Fibroblast of peridontal ligament (primary cell): ENCODE measurements around the gene AGFG2.

ENCODE experiments used
- DNase-seq: peaks from one replicate; pipeline ENCODE4 v3.0.0-alpha.2; 2010; ENCODE audit errors: extremely low read depth

The AGFG2 gene

DNA sequence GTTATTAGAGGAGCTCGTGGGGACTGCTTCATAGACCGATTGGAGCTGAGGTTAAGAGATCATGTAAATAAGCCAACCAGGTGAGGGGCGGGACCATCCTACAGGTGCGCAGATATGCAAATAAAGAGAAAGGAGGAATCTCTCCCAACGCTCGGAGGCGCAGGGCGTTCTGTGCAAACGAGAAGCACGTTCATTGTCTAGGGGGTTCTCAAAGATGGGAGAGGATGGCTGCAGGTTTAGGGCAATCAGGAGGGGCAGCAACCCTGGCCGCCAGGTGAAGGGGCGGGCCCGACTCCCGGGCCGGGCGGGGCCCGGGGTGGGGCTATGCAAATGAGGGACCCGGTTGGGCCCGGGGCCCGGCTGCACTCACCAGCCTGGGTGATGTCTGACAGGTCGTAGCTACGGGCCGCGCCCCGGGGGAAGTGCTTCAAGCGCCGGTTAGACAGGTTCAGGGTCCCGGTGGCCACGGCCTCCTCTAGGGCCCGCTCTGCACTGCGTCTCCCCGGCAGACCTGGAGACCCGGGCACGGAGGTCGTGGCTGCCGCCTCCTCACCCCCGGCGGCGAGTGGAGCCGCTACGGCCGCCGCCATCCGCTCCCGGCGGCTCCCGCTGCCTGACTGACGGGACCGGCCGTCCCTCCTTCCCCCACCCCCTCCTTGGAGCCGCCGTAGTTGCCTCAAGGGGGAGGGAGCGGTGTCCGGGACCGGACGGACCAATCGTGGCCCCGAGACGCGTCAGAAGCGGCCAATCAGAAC, 46.7 kb downstream of the AGFG2 start, which contains the start of gene LRCH4:
LRCH4 (minus strand) TSS at position 619 of the 755 bp plus-strand sequence; CDS start at position 590, 29 bp downstream.
- no peak for DNase-seq

GRCh38 chr7:100586266-100587025, 47.4 kb downstream of the AGFG2 start, which contains the start of gene FBXO24:
Gene FBXO24, plus strand, starts transcription at chr7:100586328. Its CDS starts 298 bp downstream, at chr7:100586626.
- peak; percentile 100 for DNase-seq

GRCh38 chr7:100588438-100588837, 49.4 kb downstream of the AGFG2 start:
- no peak for DNase-seq

- no peak for DNase-seq
Measured at GRCh38 chr7:100589341-100589947, 50.4 kb downstream of the AGFG2 start.

DNA sequence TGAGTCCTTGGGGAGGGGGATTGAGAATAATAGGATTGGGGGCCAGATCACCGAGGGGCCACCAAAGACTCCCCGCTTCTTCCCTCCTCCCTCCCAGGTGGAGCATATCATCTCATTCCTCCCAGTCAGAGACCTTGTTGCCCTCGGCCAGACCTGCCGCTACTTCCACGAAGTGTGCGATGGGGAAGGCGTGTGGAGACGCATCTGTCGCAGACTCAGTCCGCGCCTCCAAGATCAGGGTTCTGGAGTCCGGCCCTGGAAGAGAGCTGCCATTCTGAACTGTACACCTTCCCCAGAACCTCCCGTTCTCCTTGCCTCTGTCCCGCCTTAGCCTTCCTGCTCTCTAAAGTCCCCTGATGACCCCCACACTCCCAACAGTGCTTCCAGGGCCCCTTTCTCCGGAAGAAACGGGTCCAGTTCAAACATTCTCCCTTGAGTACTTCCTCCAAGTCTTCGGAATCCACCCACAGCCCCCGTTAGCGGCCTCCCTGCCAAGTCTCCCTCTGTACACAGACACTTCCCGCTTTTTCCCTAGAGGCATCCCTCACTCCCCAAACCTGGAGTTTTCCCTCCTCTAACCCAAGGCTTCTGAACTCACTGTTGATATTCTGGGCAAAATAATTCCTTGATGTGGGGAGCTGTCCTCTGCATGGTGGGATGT, 51.2 kb downstream of the AGFG2 start:
- no peak for DNase-seq

DNA sequence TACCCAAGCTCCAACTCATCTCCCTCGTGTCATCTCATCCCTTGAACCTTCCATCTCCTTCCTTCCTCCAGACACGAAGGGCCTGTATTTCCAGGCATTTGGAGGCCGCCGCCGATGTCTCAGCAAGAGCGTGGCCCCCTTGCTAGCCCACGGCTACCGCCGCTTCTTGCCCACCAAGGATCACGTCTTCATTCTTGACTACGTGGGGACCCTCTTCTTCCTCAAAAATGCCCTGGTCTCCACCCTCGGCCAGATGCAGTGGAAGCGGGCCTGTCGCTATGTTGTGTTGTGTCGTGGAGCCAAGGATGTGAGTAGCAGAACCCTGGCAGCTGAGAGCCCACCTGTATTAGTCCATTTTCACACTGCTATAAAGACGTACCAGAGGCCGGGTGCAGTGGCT, 52.6 kb downstream of the AGFG2 start:
- no peak for DNase-seq

- no peak for DNase-seq
Measured at GRCh38 chr7:100595188-100595587, 56.2 kb downstream of the AGFG2 start.

DNA sequence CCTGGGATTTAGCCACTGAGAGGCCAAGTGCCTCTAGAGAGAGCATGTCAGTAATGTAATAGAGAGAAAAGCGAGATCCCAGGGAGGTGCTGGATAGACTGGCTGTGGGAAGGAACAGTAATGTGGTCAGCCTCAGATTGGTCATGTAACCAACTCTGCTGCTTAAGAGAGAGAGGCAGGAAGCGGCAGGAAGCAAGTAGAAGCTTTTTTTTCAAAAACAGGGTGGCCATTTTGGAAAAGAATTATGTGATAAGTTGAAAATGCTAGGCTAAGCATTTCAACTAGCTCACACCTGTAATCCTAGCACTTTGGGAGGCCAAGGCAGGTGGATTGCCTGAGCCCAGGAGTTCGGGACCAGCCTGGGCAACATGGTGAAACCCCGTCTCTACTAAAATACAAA, 59.4 kb downstream of the AGFG2 start:
- peak; percentile 61 for DNase-seq

DNA sequence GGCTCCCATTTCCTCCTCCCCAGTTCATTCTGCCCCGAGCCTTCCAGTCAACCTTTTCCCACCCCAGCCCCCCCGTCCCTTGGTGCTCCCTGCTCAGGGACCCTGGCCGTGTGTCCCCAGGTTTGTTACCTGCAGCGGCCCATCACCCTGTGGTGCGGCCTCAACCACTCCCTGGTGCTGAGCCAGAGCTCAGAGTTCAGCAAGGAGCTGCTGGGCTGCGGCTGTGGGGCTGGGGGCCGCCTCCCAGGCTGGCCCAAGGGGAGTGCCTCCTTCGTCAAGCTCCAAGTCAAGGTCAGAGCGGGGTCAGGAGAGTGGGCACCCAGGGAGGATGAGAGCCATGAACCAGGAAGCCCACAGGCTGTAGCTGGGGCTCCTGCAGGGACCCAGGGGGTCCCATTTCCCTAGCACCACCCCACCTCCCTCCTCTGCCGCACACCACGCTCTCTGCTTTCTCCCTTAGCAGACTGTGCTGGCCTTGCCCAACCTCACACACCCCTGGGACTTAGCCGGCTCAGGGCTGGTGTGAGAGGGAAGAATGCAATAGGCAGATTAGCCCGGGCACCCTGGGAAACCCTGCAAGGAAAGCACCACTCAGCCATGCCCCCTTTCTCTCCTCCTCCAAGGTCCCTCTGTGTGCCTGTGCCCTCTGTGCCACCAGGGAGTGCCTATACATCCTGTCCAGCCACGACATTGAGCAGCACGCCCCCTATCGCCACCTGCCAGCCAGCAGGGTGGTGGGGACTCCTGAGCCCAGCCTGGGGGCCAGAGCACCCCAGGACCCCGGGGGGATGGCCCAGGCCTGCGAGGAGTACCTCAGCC, 61.1 kb downstream of the AGFG2 start:
- no peak for DNase-seq

DNA sequence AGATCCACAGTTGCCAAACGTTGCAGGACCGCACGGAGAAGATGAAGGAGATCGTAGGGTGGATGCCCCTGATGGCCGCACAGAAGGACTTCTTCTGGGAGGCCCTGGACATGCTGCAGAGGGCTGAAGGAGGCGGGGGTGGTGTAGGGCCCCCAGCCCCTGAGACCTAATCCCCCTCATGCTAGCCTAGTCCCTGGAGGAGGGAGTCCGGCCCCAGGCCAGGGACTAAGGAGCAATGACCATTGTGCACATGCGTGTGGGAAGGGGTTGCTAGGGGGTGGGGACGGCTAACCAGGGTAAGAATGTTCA, 61.7 kb downstream of the AGFG2 start:
- DNase-seq = no peak

DNA sequence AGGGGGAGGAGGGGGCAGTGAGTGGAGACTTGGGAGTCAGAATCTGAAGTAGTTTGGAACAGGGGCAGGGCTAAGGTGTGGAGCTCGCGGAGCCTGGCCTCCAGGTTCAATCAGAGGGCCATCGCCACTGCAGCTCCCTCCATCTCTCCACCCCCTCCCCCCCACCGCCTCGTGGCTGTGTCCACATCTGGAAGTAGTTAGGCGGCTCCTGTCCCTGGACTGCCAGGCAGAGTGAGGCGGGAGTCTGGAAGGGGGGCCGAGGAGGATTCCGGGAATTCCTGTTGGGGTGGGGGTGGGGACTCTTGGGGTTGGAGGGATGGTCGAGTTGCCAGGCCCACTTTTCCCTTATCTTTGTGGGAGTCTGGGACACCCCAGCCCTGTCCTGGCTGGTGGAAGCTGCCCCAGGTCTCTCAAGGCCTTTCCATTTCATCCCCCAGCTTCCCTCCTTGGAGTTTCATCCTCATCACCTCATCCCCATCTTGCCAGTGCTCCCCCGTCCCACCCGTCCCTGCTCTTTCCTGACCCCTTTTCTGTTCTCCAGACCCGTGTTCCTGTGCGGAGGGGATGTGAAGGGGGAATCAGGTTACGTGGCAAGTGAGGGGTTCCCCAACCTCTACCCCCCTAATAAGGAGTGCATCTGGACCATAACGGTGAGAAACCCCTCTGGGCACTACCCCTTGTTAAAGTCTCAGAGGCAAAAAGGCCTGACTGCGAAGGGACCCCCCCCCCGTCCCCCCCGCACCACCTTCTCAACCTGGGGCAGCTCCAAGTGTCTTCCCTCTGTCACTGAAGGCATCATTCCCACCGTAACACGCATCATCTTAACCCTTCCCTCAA, 64.1 kb downstream of the AGFG2 start:
- DNase-seq = peak; percentile 86

DNA sequence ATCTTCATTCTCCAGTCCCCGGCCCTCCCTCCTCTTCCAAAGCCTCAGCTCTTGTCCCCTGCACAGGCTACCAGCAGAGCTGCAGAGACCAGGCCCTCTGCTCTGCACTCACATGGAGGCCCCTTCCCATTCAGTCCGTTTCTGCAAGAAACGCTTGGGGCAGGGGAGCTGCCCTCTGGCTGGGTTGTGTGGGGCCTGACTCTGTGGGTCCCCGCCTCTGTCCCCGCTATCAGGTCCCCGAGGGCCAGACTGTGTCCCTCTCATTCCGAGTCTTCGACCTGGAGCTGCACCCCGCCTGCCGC, 64.7 kb downstream of the AGFG2 start:
- DNase-seq = no peak

GRCh38 chr7:100604028-100604975, 65.3 kb downstream of the AGFG2 start:
- peak; percentile 37 for DNase-seq

DNA sequence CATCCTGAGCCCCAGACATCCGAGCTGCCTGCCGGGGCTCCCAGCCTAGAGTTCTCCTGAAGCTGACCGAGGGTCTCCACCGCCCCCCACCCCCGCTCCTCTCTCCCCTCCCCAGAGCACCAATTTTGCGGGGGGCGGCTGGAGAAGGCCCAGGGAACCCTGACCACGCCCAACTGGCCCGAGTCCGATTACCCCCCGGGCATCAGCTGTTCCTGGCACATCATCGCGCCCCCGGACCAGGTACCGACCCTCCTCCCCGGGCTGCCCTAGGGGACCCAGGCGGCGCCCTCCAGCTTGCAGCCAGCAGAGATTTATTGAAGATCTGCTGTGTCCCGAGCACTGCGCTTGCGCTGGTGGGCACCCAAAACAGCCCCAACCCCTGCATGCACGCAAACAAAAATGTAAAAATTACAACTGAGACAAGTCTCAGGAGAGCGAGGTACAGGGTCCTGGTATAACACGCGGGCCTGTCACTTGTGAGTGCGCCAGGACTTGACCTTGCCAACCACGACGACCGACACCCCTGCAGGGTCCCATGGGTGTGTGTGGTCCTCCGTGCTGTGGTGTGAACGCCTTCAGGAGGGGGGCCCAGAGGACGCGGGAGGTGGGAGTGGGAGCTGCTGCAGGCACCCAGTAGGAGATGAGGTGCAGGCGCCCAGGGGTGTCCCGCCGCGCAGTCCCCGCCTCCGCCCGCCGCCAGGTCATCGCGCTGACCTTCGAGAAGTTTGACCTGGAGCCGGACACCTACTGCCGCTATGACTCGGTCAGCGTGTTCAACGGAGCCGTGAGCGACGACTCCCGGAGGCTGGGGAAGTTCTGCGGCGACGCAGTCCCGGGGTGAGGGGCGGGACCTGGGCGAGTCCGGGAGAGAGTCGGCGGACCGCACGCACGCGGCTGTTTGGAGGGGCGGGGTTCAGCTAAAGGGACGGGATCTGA, 66.2 kb downstream of the AGFG2 start:
- no peak for DNase-seq

- no peak for DNase-seq
Measured at GRCh38 chr7:100606313-100606712, 67.3 kb downstream of the AGFG2 start.

DNA sequence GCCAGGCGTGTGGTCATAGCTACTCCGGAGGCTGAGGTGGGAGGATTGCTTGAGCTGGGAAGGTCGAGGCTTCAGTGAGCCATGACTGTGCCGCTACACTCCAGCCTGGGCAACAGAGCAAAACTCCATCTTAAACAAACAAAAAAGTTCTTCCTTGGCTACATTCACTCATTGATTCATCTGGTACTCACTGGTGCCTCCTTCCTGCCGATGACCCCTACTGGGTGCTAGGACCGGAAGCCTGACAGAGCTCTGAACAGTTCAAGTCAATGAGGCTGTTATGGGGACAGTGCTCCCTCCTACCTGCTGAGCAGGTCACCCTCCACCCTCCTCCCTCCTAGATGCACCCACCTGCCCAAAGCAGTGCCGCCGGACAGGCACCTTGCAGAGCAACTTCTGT, 68.1 kb downstream of the AGFG2 start:
- no peak for DNase-seq

DNA sequence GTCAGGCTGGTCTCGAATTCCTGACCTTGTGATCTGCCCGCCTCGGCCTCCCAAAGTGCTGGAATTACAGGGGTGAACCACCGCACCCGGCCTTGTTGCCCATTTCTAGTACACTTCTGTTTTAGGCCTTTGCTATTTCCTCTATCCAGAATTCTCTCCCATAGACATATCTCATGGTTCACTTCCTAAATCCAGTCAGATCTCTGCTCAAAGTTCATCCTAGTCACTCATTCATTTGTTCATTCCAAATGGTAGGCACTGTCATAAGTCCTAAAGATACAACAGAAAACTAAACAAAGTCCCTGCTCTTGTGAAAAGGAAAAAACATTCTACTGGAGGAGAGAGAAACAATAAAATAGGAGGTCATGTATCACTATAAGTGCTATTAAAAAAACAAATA, 71.0 kb downstream of the AGFG2 start:
- no peak for DNase-seq

GRCh38 chr7:100611983-100612729, 73.2 kb downstream of the AGFG2 start, which contains the start of gene MOSPD3:
Gene MOSPD3, plus strand, starts transcription at chr7:100612540. Its CDS starts 252 bp downstream, at chr7:100612792.
- peak; percentile 100 for DNase-seq
